ENCODE data around the gene RAPGEF6.
A peak's percentile ranks its signal among the peaks of the same experiment; 100 is the strongest.
"Not testable (repeated sequence)": the region's sequence is repeated elsewhere in the genome, so short reads cannot be mapped to it uniquely, and the experiment has no call there.

RAPGEF6 gene

DNA sequence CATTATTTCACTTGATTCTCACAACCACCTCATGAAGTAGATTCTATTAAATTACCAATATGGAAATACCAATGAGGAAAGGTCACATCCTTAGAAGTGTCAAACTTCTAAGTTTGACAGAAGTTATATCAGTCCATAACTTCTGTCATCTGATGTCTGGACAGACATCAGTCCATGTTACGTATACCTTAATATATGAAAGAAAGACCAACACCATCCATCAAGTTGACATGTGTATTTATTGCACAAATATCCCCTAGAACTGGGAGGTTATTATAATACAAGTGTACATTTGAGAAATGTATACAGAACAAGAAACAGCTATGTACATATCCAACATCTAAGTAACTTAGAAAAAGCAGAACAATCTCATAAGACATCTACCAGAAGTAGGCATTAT, 6.5 kb upstream of the RAPGEF6 start:
- DNase-seq, result no peak

DNA sequence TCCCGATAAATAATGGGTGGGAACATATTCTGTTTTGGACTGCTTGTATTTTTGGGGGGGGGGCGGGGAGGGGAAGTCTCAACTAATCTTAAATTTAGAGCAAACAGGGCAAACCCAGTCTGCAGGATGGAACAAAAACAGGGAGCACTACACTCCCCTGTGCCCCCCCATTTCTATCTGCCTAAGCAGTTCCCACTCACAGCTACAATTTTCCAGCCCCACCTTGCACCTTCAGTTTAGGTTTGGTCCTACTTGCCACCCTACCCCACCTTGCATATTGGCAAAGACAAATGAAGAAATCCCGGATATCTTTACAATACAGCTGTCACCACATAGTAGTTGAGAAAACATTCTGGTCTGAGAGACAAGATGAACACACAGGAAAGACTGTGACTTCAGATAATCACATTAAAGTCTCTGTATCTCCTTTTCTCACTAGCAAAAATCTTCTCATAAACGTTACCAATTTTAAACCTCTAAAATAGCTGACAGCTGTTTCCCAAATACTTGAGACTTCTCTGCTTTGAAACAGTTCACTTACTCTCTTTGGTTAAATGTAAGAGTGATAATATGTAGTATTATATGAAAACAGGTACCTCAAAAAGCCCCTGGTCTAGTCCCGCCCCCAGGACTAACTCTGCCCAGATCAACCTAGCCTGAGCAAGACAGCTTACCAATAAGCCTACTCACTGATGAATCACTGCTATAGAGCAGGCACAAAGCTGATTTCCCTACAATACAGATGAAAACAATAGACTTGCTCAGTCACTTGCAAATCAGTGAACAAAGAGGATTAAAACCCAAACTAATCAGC, 5.2 kb upstream of the RAPGEF6 start:
- no peak for DNase-seq

- no peak for DNase-seq
These were observed 4.1 kb upstream of the RAPGEF6 start for GRCh38 chr5:131639148-131639547.

DNA sequence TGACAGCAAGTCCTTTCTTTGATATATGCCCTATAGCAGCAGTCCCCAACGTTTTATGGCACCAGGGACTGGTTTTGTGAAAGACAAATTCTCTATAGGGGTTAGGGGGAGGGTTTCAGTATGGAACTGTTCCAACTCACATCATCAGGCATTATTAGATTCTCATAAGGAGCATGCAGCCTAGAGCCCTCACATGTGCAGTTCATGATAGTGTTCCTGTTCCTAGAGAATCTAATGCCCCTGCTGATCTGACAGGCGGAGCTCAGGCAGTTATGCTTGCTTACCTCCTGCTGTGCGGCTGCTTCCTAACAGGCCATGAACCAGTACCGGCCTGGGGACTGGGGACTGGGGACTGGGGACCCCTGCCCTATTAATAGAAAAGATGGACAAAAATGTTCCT, 2.7 kb upstream of the RAPGEF6 start:
- no peak for DNase-seq

DNA sequence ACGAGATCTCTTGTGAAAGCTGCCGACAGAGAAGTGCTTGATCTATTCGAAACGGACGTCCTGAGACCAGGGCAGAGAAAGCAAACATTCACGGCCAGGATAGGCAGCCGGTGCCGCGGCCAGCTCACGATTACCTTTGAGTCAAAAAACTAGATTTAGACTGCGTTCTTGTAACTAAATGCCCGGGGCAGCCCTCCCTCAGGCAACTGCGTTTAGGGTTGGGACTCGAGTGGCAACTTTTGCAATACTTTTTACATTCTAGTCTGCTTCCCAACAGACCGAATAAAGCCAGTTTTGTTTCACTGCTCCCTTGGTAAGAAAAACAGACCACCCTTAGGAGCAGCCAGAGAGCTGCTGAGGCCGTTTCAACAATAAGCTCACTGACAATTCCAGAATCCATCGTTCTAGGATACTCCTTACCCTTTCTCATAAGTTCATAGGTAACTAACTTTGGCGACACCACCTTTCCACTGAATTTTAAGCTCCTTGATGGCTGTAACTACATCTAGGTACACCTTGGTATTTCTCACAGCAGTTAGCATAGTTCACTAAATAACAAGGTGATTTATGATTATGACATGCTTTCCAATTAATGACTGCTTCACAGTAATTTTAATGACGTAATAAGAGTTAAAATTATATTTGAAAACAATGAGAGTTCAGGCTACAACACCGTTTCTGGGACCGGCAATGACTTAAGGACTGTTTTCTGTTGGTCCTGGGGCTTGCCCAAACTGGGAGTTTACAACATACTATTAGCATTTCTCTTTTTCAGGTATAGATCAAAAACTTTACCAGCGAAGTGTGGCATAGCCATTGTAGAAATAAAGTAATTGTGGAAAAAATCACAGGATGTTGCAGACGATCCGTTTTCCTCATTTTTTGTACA, 899 bp upstream of the RAPGEF6 start:
- DNase-seq, result no peak

GRCh38 chr5:131634666-131634995, 398 bp downstream of the RAPGEF6 start:
- peak; percentile 31 for DNase-seq

- DNase-seq, result no peak
These were observed 791 bp downstream of the RAPGEF6 start for GRCh38 chr5:131634238-131634637.

DNA sequence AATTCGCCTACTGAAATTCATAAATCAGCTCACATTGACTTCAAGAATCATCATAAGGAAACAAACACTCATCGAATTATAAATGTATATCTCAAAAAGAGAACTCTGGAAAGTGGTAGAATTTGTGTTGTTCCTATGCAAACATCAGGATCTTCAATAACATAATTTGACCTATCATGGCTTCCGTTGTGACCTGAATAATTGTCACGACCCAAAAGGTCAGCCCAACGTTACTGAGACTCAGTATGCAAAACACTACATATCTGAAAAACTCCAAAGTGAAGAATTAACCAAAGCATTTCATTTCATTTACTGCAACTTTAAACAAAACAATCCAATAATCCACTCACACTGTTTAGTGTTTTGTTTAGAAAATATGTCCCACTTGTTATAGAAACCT, 1.2 kb downstream of the RAPGEF6 start:
- DNase-seq, result no peak

DNA sequence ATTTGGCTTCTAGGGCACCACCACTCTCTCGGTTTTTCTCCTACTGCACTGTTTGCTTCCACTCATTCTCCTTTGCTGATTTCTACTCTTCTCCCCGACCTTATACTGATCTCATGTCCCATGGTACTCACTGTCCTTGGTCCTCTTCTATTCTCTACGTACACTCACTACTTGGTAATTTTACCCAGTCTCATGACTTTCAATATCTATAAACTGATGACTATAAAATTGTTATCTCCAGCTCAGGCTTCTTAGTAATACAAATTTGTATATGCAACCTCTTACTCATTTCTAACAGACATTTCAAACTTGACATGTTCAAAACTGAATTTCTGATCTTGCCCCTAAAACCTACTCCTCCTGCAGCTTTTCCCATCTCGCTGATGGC, 4.1 kb downstream of the RAPGEF6 start:
- no peak for DNase-seq

DNA sequence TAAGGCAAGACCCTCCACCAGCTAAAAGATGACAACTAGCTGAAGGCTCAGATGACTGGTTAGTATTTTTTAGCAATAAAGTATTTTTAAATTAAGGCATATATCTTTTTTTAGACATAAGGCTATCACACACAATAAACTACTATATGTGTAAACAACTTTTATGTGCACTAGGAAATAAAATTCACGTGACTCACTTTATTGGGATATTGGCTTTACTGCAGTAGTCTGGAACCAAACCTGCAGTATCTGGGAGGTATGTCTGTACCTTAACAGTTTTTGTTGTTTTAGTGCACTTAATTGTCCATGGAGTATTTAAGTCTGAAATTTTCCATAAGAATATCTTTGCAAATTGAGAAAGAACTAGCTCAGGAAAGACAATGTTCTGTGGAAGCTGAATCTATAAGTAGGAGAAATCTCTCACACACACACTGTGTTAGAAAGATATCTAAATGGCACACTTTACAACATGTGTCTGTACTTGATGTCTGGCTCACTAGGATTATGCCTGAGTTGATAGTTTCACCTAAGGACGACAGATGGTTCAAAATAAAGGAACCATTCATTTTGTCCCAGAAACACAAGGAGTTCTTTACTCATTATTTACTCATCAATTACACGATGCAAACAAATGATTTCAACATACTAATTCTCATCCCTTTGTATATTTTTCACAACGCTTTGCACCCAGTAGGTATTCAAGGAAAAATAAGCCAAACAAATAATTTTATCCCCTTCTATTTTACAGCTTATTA, 4.6 kb downstream of the RAPGEF6 start:
- DNase-seq, result no peak

GRCh38 chr5:131628990-131629389, 6.0 kb downstream of the RAPGEF6 start:
- peak; percentile 68 for DNase-seq

DNA sequence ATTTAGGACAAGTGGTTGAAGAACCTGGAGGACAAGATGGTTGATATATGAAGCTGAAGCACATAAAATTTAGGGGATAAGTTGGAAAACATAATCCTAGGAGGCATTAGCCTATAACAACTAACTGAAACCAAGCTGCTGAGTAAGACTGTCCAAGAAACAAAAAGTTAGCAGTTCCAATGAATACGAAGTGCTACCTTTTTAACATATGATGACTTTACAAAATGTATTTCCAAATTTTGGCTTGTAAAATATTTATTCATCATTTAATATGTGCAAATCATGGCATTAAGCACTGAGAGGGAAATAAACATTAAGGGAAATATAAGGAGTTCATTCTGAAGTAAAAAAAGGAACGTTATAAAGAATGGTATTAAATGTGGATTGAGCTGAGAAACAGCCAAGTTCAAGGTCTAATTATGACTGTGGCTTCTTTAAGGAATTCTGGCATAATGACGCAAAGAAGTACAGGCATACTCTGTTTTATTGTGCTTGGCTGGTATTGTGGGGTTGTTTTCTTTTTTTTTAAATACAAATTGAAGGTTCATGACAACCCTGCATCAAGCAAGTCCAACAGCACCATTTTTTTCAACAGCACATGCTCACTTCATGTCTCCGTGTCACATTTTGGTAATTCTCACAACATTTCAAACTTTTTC, 7.7 kb downstream of the RAPGEF6 start:
- no peak for DNase-seq

DNA sequence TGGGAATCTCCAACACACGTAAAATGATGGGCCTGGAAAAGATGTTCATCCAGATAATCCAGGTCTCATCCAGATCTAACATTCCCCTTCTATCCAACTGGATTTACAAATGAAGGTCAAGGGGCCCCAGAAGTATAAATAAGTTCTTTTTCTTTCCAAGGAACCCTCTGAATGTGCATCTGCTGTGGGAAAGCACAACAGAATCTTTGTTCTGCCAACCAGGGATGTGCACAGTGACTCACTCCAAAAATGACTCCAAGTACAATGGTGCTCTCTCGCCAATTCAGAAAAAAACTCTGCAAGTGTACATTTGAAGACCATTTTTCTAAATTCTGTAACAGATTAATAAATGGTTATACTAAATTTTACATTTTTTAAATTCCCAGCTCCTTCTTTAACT, 12.4 kb downstream of the RAPGEF6 start:
- no peak for DNase-seq

DNA sequence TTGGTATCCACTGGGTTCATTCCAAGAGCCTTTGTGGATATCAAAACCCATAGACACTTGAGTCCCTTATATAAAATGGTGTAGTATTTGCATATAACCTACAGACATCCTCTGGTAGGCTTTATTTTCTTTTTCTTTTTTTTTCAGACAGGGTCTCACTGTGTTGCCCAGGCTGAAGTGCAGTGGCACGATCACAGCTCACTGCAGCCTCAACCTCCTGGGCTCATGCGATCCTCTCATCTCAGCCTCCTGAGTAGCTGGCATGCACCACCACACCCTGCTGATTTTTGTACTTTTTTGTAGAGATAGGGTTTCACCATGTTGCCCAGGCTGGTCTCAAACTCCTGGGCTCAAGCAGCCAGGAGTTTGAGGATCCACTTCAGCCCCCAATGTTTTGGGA, 13.9 kb downstream of the RAPGEF6 start:
- not testable (repeated sequence) for DNase-seq

GRCh38 chr5:131619102-131619501, 15.9 kb downstream of the RAPGEF6 start:
- no peak for DNase-seq

DNA sequence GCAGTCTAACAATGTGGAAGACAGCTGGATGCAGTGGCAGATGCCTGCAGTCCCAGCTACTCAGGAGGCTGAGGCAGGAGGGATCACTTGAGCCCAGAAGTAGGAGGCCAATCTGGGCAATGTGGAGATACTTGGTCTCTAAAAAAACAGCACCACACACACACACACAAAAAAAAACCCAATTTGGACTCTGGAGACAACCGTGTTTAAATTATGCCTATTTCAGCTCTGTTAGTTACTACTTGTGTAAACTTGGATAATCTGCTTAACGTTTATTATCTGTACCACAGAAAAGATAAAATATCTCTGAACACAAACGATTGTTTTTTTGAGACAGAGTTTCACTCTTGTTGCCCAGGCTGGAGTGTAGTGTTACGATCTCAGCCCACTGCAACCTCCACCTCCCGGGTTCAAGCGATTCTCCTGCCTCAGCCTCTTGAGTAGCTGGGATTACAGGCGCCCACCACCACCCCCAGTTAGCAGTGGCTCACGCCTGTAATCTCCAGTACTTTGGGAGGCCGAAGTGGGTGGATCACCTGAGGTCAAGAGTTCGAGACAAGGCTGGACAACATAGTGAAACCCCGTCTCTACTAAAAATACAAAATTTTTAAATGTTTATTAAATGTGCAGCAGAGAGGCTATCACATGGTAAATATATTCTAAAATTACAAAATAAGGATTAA, 17.7 kb downstream of the RAPGEF6 start:
- no peak for DNase-seq

DNA sequence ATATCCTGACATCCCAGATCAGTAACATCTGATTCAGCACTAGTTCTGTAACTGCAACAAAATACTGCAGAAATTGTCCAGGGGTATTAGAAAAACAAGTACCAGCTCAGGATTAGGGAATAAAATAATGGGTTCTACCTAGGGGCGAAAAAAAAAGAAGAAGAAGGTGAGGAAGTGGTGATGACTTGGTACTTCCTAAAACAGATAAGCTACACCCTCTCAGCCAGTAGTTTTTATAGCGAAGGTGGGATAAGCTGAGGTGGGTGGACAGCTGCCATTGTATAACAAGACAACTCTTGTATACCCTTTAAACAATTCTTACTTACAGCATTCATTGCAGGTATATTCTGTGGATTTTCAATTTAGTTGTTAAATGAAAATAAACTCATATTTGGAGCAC, 19.1 kb downstream of the RAPGEF6 start:
- no peak for DNase-seq

DNA sequence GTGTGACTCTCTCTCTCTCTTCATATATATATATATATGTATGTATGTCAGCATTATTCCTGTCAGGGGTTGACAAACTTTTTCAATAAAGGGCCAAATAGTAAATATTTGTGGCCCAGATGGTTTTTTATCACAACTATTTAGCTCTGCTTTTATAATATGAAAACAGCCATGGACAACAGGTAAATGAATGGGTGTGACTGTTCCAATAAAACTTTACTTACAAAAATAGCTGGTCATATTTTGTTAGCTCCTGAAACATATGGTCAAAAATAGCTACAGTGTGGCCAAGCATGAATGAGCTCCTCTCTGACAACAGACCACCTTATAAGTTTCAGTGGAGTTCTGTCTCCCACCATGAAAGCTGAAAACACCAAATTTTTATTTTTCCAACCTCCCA, 21.6 kb downstream of the RAPGEF6 start:
- no peak for DNase-seq

GRCh38 chr5:131611064-131611381, 24.0 kb downstream of the RAPGEF6 start:
- no peak for DNase-seq

GRCh38 chr5:131610198-131611063, 24.6 kb downstream of the RAPGEF6 start:
- peak; percentile 94 for DNase-seq

- DNase-seq, result peak; percentile 80
These were observed 25.3 kb downstream of the RAPGEF6 start for GRCh38 chr5:131609774-131610173.

DNA sequence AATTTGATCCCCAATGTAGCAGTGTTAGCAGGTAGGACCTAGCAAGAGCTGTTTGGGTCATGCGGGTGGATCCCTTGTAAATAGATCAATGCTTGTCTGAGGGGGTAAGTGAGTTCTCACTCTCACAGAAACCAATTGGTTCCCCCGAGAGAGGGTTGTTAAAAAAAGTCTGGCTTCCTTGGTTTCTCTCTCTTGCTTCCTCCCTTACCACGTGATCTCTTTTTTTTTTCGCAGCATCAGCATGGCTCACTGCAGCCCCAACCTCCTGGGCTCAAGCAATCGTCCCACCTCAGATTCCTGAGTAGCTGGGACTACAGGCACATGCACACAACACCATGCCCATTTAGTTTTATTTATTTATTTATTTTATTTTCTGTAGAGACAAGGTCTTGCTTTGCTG, 26.4 kb downstream of the RAPGEF6 start:
- no peak for DNase-seq

Data from fibroblast of upper back skin (primary cell).